ENCODE measurements around the gene MCM8. TPM values are rescaled to one million over a fixed set of nuclear protein-coding genes. Genes with fewer than 3 reads are reported as not detected.

The MCM8 gene
- polyA plus RNA-seq, 3 donors, result 0.07 to 0.51 (median 0.18) TPM

DNA sequence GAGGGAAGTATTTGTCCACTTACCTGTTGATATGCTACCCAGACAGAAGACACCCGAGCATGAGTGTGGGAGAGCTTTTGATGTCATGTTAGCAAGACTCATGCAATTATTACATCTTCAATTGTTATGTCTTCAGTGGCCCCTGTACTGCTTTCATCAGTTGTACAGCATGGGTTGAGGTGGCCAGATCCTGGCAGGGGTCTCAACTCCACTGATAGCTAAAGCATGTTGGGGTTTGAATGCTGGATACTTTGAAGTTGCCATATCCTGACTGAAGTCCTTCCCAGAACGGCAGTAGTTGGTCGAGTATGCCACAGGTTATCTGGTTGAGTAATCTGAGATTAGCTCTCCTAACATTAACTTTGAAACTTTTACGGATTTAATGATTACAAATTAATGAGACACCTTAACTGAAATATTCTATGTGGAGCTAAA, 56.7 kb downstream of the MCM8 start:
- Mint-ChIP-seq H3K36me3 (peaks cover 15 to 21% of the 10 kb centered on the region in 2 donors), H3K27me3 (ENCODE audit: low read depth in 3 of 3) (no peaks in the 10 kb centered on the region), H3K27ac (peak overlapping the region; percentile 70 to 94 (median 88)), H3K9me3 (no peaks in the 10 kb centered on the region), H3K4me1 (peaks cover 44% of the 10 kb centered on the region), H3K4me3 (peak overlapping the region; percentile 94 to 97)
- H3K27ac ChIP-seq (ENCODE audit: low read depth in 1 of 2, low read length in 2 of 2), result peak overlapping the region in 1 of 2 donors; percentile 81
- peak overlapping the region; percentile 4 for H2AFZ ChIP-seq (ENCODE audit: insufficient read depth, low read depth, low read length, poor library complexity, severe bottlenecking)
- TF ChIP-seq CTCF (IDR thresholded peaks at IDR 0.05), result no peak
- H3K9ac ChIP-seq (ENCODE audit: insufficient read depth, low read length, poor library complexity, severe bottlenecking), result peak overlapping the region; percentile 27
- H3K4me2 ChIP-seq (replicated peaks; ENCODE audit: extremely low read depth, low read length, poor library complexity, severe bottlenecking), result peak overlapping the region; percentile 90
- no peaks in the 10 kb centered on the region for H3K9me3 ChIP-seq (replicated peaks in 1 of 2; ENCODE audit: control insufficient read depth in 1 of 2, insufficient read depth in 1 of 2, low read length in 2 of 2)
- DNase-seq, result no peak
- peaks cover 60% of the 10 kb centered on the region for H3K79me2 ChIP-seq (ENCODE audit: insufficient read depth, low read length)
- H3K27me3 ChIP-seq (ENCODE audit: control insufficient read depth in 2 of 2, insufficient read depth in 2 of 2, low read length in 2 of 2), result no peaks in the 10 kb centered on the region
- intact Hi-C loops (cut with micrococcal nuclease), result no loop called here
- peak overlapping the region; percentile 78 to 91 (median 86) for H3K4me3 ChIP-seq (replicated peaks in 1 of 3; ENCODE audit: low read depth in 2 of 3, low read length in 3 of 3)
- H4K20me1 ChIP-seq (ENCODE audit: insufficient read depth, low read length), result peaks cover 15% of the 10 kb centered on the region
- H3K4me1 ChIP-seq (ENCODE audit: control insufficient read depth in 1 of 2, insufficient read depth in 2 of 2, low read length in 2 of 2), result peaks cover 44 to 48% of the 10 kb centered on the region in 2 donors
- peaks cover 17 to 20% of the 10 kb centered on the region in 2 donors for H3K36me3 ChIP-seq (replicated peaks in 1 of 2; ENCODE audit: control insufficient read depth in 1 of 2, insufficient read depth in 2 of 2, low read length in 2 of 2)
- no CpG with 5 or more reads among the region's 4 CpGs for WGBS (ENCODE audit: insufficient coverage)

- H3K4me3 Mint-ChIP-seq, result peak overlapping the region; percentile 94 to 97
- H3K4me2 ChIP-seq (replicated peaks; ENCODE audit: extremely low read depth, low read length, poor library complexity, severe bottlenecking), result peak overlapping the region; percentile 90
- peak overlapping the region; percentile 72 to 94 (median 88) for H3K27ac Mint-ChIP-seq
- peak overlapping the region; percentile 4 for H2AFZ ChIP-seq (ENCODE audit: insufficient read depth, low read depth, low read length, poor library complexity, severe bottlenecking)
- H3K4me3 ChIP-seq (replicated peaks in 1 of 3; ENCODE audit: low read depth in 2 of 3, low read length in 3 of 3), result peak overlapping the region; percentile 16 to 91 (median 86)
- no peaks in the 10 kb centered on the region for H3K27me3 ChIP-seq (ENCODE audit: control insufficient read depth in 2 of 2, insufficient read depth in 2 of 2, low read length in 2 of 2)
- WGBS (ENCODE audit: insufficient coverage), result no CpG with 5 or more reads among the region's 3 CpGs
- H3K36me3 Mint-ChIP-seq, result peaks cover 20 to 26% of the 10 kb centered on the region in 2 donors
- no peak for DNase-seq
- peak overlapping the region; percentile 27 for H3K9ac ChIP-seq (ENCODE audit: insufficient read depth, low read length, poor library complexity, severe bottlenecking)
- H4K20me1 ChIP-seq (ENCODE audit: insufficient read depth, low read length), result peaks cover 20% of the 10 kb centered on the region
- no peaks in the 10 kb centered on the region for H3K27me3 Mint-ChIP-seq (ENCODE audit: low read depth in 3 of 3)
- H3K9me3 Mint-ChIP-seq, result no peaks in the 10 kb centered on the region
- H3K36me3 ChIP-seq (replicated peaks in 1 of 2; ENCODE audit: control insufficient read depth in 1 of 2, insufficient read depth in 2 of 2, low read length in 2 of 2), result peaks cover 22 to 25% of the 10 kb centered on the region in 2 donors
- TF ChIP-seq CTCF (IDR thresholded peaks at IDR 0.05), result no peak
- H3K4me1 ChIP-seq (ENCODE audit: control insufficient read depth in 1 of 2, insufficient read depth in 2 of 2, low read length in 2 of 2), result peaks cover 44 to 48% of the 10 kb centered on the region in 2 donors
- intact Hi-C loops (cut with micrococcal nuclease), result no loop called here
- peaks cover 65% of the 10 kb centered on the region for H3K79me2 ChIP-seq (ENCODE audit: insufficient read depth, low read length)
- peaks cover 44% of the 10 kb centered on the region for H3K4me1 Mint-ChIP-seq
- no peaks in the 10 kb centered on the region for H3K9me3 ChIP-seq (replicated peaks in 1 of 2; ENCODE audit: control insufficient read depth in 1 of 2, insufficient read depth in 1 of 2, low read length in 2 of 2)
- H3K27ac ChIP-seq (ENCODE audit: low read depth in 1 of 2, low read length in 2 of 2), result peak overlapping the region in 1 of 2 donors; percentile 81
Observed at GRCh38 chr20:6007529-6008103, 57.2 kb downstream of the MCM8 start.
